ENCODE data around the gene FKBP2.

Gene FKBP2

DNA sequence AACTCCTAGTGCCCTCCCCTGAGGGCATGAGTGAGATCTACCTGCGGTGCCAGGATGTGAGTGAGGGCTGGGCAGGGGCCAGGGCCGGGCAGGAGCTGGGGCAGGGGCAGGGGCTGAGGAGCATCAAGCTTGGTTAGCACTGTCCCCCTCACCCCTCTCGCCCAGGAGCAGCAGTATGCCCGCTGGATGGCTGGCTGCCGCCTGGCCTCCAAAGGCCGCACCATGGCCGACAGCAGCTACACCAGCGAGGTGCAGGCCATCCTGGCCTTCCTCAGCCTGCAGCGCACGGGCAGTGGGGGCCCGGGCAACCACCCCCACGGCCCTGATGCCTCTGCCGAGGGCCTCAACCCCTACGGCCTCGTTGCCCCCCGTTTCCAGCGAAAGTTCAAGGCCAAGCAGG is 20.6 kb upstream of the FKBP2 start:
- Histone ChIP-seq H3K36me3 (ENCODE audit: control insufficient read depth, insufficient read depth, low read length, severe bottlenecking) (no peaks in the 10 kb centered on the region), H3K9me3 (ENCODE audit: control insufficient read depth, low read length) (no peaks in the 10 kb centered on the region), H3K4me1 (ENCODE audit: control insufficient read depth, insufficient read depth, low read length) (peaks cover 4% of the 10 kb centered on the region), H3K27me3 (replicated peaks; ENCODE audit: control insufficient read depth, insufficient read depth, low read length) (no peaks in the 10 kb centered on the region), H3K9ac (ENCODE audit: low read length) (no peak overlapping the region), H3K4me3 (ENCODE audit: low read length) (no peak overlapping the region)
- DNase-seq (ENCODE audit: low read depth) = no peak

DNA sequence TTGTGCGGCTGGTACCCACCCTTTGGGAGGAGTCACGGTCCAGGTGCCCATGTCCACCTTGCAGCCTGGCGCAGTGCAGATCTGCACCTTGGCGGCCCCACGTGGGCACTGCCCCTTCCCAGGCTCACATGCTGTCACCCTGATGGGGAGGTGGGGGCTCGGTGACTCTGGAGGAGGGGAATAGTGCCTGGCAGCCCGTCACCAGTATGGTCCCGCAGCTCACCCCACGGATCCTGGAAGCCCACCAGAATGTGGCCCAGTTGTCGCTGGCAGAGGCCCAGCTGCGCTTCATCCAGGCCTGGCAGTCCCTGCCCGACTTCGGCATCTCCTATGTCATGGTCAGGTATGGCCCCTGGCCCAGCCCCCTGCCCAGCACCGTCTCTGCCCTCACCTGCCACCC is 20.1 kb upstream of the FKBP2 start:
- no peaks in the 10 kb centered on the region for H3K36me3 ChIP-seq (ENCODE audit: control insufficient read depth, insufficient read depth, low read length, severe bottlenecking)
- H3K4me1 ChIP-seq (ENCODE audit: control insufficient read depth, insufficient read depth, low read length) = peaks cover 4% of the 10 kb centered on the region
- DNase-seq (ENCODE audit: low read depth) = no peak
- no peaks in the 10 kb centered on the region for H3K27me3 ChIP-seq (replicated peaks; ENCODE audit: control insufficient read depth, insufficient read depth, low read length)
- no peak overlapping the region for H3K9ac ChIP-seq (ENCODE audit: low read length)
- no peaks in the 10 kb centered on the region for H3K9me3 ChIP-seq (ENCODE audit: control insufficient read depth, low read length)
- H3K4me3 ChIP-seq (ENCODE audit: low read length) = no peak overlapping the region

DNA sequence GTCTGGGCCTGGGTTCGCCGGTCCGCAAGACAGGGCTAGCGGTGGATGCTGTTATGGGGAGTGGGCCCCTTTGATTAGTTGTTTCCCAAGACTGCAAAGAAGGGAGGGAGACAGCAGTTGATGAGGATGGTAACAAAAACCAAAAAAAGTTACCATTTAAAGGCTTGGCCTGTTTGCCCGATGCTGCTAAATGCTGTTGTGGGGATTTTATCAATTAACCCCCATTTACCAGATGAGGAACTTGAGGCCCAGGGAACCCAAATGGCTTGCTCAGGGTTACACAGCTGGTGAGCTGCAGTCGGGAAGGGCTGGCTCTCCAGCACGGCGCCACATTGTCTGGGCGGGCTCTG is 18.3 kb upstream of the FKBP2 start:
- no peaks in the 10 kb centered on the region for H3K36me3 ChIP-seq (ENCODE audit: control insufficient read depth, insufficient read depth, low read length, severe bottlenecking)
- H3K27me3 ChIP-seq (replicated peaks; ENCODE audit: control insufficient read depth, insufficient read depth, low read length) = no peaks in the 10 kb centered on the region
- no peaks in the 10 kb centered on the region for H3K9me3 ChIP-seq (ENCODE audit: control insufficient read depth, low read length)
- H3K4me1 ChIP-seq (ENCODE audit: control insufficient read depth, insufficient read depth, low read length) = peaks cover 14% of the 10 kb centered on the region
- no peak overlapping the region for H3K9ac ChIP-seq (ENCODE audit: low read length)
- DNase-seq (ENCODE audit: low read depth) = no peak
- H3K4me3 ChIP-seq (ENCODE audit: low read length) = no peak overlapping the region

DNA sequence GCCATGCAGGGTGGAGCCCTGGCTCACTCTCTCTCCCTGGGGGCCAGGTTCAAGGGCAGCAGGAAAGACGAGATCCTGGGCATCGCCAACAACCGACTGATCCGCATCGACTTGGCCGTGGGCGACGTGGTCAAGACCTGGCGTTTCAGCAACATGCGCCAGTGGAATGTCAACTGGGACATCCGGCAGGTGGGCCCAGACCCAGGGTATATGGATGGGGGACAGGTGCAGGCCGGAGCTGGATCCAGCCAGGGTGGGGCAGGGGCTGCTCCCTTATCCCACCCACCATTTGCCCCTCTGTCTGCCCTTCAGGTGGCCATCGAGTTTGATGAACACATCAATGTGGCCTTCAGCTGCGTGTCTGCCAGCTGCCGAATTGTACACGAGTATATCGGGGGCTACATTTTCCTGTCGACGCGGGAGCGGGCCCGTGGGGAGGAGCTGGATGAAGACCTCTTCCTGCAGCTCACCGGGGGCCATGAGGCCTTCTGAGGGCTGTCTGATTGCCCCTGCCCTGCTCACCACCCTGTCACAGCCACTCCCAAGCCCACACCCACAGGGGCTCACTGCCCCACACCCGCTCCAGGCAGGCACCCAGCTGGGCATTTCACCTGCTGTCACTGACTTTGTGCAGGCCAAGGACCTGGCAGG is 17.8 kb upstream of the FKBP2 start:
- Histone ChIP-seq H3K4me1 (ENCODE audit: control insufficient read depth, insufficient read depth, low read length) (peaks cover 15% of the 10 kb centered on the region), H3K4me3 (ENCODE audit: low read length) (no peak overlapping the region), H3K9ac (ENCODE audit: low read length) (no peak overlapping the region), H3K36me3 (ENCODE audit: control insufficient read depth, insufficient read depth, low read length, severe bottlenecking) (no peaks in the 10 kb centered on the region), H3K9me3 (ENCODE audit: control insufficient read depth, low read length) (no peaks in the 10 kb centered on the region), H3K27me3 (replicated peaks; ENCODE audit: control insufficient read depth, insufficient read depth, low read length) (no peaks in the 10 kb centered on the region)
- DNase-seq (ENCODE audit: low read depth) = no peak

DNA sequence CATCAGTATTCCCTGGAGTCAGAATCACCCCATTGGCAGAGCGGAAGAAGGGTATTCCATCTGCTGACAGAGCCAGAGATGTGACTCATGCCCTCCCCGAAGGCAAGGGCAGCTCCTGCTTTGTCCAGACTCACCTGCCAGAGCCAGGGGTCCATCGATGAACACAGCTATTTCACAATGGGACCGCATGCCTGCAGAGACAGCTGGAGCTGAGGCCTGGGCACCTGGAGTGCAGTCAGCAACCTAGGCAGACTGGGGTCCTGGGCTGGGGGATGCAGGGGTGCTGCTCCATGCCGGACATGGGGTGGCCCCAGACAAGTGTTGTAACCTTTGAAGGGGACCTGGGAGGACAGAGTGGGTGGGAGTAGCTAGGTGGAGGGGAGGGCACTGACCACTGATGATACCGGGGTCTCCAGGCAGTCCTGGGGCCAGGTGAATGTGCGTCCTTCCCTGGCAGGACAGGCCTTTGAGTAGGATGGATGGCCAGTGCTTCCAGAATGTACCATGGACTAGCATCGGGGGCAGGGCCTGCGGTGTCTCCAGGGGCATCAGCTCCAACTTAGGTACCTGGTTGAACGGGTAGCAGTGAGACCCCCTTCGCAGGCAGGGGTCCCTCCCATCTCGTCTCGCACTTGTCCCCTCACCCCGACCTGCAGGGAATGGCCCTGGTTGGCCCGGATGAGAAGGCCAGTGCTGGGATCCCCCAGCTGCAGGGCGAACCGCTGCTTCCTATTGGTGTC is 16.6 kb upstream of the FKBP2 start:
- DNase-seq (ENCODE audit: low read depth) = no peak
- Histone ChIP-seq H3K9ac (ENCODE audit: low read length) (peak overlapping the region; percentile 97), H3K4me3 (ENCODE audit: low read length) (no peak overlapping the region)

DNA sequence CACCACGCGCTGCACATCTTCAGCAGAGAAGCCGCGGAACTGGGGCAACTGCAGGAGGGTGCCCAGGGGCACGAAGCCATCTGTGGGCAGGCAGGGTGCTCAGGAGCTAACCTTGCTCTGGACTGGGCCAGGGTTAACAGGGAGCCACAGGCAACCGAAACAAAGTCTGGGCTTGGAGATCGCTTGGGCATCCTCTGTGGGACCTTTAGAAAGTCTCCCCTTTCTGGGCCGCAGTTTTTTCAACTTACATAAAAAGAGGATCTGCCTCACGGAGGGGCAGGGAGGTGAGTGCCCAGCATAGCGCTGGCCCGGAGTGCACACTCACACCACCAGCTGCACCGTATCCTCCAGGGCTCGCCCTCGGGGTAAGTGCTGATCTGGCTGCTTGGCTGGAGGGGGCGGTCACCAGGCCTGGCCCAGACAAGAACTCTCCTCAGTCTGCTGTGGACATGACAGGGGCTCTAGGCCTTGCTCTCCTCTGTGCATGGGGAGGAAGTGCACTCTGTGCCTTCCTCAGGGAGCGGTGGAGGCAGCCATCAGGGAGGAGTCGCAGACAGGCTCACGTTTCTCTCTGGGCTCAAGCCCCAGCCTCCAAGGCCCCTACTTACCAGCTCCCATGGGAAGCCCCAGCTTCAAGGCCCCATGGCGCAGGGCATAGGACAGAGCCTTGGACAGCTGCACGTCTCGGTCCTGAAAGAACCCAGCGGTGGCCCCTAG is 15.8 kb upstream of the FKBP2 start:
- peak overlapping the region; percentile 98 for H3K4me3 ChIP-seq (ENCODE audit: low read length)
- no peaks in the 10 kb centered on the region for H3K27me3 ChIP-seq (replicated peaks; ENCODE audit: control insufficient read depth, insufficient read depth, low read length)

More for the DNA sequence above, 16.6 kb upstream of the FKBP2 start:
- Histone ChIP-seq H3K9me3 (ENCODE audit: control insufficient read depth, low read length) (no peaks in the 10 kb centered on the region), H3K27me3 (replicated peaks; ENCODE audit: control insufficient read depth, insufficient read depth, low read length) (no peaks in the 10 kb centered on the region), H3K36me3 (ENCODE audit: control insufficient read depth, insufficient read depth, low read length, severe bottlenecking) (no peaks in the 10 kb centered on the region), H3K4me1 (ENCODE audit: control insufficient read depth, insufficient read depth, low read length) (peaks cover 15% of the 10 kb centered on the region)

DNA sequence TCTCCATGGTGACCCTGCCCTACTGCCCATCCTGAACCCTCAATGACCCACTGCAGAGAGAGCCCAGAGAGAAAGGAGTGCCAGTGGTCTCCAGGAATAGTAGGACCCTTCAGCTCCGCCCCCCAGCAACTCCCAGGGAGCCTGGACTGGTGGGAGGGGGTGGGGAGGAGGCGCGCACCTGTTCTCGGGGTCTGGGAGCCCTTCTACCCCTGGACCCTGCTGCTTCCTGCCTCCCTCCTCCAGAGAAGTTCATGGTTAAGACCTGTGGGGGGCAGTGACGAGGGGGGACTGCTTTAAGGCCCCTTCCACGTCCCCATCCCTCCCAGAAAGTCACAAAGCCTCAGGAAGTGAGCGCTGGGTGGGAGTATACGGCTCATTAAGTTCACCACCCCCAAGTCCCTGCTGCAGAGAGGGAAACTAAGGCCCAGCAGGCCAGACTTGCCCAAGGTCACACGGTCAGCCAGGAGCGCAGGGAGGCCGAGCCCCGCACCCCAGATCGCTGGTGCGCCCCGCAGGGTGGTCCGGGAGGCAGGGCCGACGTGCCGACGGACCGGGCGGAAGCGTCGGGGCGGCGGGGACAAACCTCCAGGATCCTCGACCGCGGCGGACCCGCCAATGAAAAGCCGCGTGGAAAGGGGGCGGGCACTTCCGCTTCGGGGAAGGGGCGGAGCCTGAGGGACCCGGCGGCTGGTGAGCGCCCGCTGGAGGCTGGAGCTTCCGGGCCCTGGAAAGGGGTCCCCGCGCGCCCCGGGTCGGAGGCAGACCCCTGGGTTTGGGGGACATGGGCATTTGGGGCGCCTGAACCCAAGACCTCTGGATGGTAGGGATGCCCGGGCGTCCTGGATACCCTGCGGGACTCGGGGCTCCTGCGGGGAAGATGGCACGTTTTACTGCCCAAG is 15.0 kb upstream of the FKBP2 start, which contains the start of the genes NUDT22 and TRPT1:
NUDT22 (plus strand) TSS at position 667 of the 899 bp plus-strand sequence. CDS start 379 bp downstream, outside the sequence.
TRPT1 (minus strand) TSS at position 579 of the 899 bp plus-strand sequence; CDS start at position 253, 326 bp downstream.
- peaks cover 22% of the 10 kb centered on the region for H3K4me1 ChIP-seq (ENCODE audit: control insufficient read depth, insufficient read depth, low read length)
- DNase-seq (ENCODE audit: low read depth) = peak; percentile 95
- H3K4me3 ChIP-seq (ENCODE audit: low read length) = peak within 1 kb of the TSS; percentile 98
- no peaks in the 10 kb centered on the region for H3K36me3 ChIP-seq (ENCODE audit: control insufficient read depth, insufficient read depth, low read length, severe bottlenecking)
- H3K27me3 ChIP-seq (replicated peaks; ENCODE audit: control insufficient read depth, insufficient read depth, low read length) = no peaks in the 10 kb centered on the region
- no peaks in the 10 kb centered on the region for H3K9me3 ChIP-seq (ENCODE audit: control insufficient read depth, low read length)
- peak within 1 kb of the TSS; percentile 97 for H3K9ac ChIP-seq (ENCODE audit: low read length)

More for the DNA sequence above, 15.8 kb upstream of the FKBP2 start:
- no peaks in the 10 kb centered on the region for H3K9me3 ChIP-seq (ENCODE audit: control insufficient read depth, low read length)
- peak overlapping the region; percentile 97 for H3K9ac ChIP-seq (ENCODE audit: low read length)
- H3K4me1 ChIP-seq (ENCODE audit: control insufficient read depth, insufficient read depth, low read length) = peaks cover 21% of the 10 kb centered on the region
- DNase-seq (ENCODE audit: low read depth) = peak; percentile 22
- no peaks in the 10 kb centered on the region for H3K36me3 ChIP-seq (ENCODE audit: control insufficient read depth, insufficient read depth, low read length, severe bottlenecking)

DNA sequence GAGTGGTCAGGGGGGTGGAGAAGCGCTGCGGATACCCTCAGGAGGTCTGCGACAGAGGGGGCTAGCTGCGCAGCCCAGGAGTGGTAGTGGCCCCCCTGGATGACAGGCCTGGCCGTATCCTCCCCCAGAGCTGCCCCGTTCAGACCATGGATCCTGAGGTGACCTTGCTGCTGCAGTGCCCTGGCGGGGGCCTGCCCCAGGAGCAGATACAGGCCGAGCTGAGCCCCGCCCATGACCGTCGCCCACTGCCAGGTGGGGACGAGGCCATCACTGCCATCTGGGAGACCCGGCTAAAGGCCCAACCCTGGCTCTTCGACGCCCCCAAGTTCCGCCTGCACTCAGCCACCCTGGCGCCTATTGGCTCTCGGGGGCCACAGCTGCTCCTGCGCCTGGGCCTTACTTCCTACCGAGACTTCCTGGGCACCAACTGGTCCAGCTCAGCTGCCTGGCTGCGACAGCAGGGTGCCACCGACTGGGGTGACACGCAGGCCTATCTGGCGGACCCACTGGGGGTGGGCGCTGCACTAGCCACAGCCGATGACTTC is 14.3 kb upstream of the FKBP2 start:
- Histone ChIP-seq H3K9me3 (ENCODE audit: control insufficient read depth, low read length) (no peaks in the 10 kb centered on the region), H3K4me3 (ENCODE audit: low read length) (peak overlapping the region; percentile 98), H3K9ac (ENCODE audit: low read length) (peak overlapping the region; percentile 97), H3K27me3 (replicated peaks; ENCODE audit: control insufficient read depth, insufficient read depth, low read length) (no peaks in the 10 kb centered on the region), H3K4me1 (ENCODE audit: control insufficient read depth, insufficient read depth, low read length) (peaks cover 24% of the 10 kb centered on the region), H3K36me3 (ENCODE audit: control insufficient read depth, insufficient read depth, low read length, severe bottlenecking) (no peaks in the 10 kb centered on the region)
- DNase-seq (ENCODE audit: low read depth) = no peak

DNA sequence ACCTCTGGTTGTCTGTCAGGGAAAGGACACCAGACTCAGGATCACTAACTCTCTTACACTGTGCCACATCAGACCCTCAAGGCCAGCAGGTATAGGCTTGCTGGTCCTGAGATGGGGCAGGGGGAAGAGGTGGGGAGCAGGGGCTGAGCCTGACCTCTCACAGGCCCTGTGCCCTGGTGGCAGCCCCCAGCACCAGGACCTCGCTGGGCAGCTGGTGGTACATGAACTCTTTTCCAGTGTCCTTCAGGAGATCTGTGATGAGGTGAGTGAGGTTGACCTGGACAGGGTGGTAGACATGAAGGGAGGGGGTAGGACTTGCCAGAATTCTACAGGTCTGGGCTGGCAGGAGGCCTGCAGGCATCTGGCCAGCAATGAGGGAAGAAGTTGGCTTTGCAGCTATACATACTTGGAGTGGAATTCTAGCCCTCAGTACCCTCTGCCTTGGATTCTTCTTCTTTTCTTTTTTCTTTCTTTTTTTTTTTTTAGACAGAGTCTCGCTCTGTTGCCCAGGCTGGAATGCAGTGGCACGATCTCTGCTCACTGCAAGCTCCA is 13.4 kb upstream of the FKBP2 start:
- Histone ChIP-seq H3K9me3 (ENCODE audit: control insufficient read depth, low read length) (no peaks in the 10 kb centered on the region), H3K36me3 (ENCODE audit: control insufficient read depth, insufficient read depth, low read length, severe bottlenecking) (no peaks in the 10 kb centered on the region), H3K27me3 (replicated peaks; ENCODE audit: control insufficient read depth, insufficient read depth, low read length) (no peaks in the 10 kb centered on the region), H3K4me3 (ENCODE audit: low read length) (peak overlapping the region; percentile 98), H3K4me1 (ENCODE audit: control insufficient read depth, insufficient read depth, low read length) (peaks cover 24% of the 10 kb centered on the region), H3K9ac (ENCODE audit: low read length) (peak overlapping the region; percentile 97)
- DNase-seq (ENCODE audit: low read depth) = no peak

DNA sequence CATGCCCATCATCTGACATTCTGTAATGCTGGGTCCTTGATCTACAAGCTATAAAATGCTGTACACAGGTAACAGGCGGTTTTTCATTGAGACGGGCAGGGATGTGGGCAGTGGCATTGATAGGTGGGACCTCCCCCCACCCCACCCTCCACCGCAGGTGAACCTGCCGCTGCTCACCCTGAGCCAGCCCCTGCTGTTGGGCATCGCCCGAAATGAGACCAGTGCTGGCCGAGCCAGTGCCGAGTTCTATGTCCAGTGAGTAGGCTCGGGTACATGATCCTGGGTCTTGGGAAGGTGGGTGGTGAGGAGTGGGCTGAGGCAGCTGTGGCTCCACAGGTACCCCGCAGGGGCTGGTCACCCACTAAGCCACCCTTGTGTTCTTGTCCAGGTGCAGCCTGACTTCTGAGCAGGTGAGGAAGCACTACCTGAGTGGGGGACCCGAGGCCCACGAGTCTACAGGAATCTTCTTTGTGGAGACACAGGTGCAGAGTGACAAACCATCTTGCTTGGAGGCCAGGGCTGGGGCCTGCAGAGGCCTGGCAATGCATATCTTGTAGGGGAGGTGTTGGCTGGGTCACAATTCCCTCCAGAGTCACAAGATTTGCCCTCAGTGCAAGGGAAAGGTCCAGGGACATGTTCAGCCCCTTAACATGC is 11.7 kb upstream of the FKBP2 start:
- Histone ChIP-seq H3K9ac (ENCODE audit: low read length) (peak overlapping the region; percentile 90), H3K4me1 (ENCODE audit: control insufficient read depth, insufficient read depth, low read length) (peaks cover 31% of the 10 kb centered on the region), H3K36me3 (ENCODE audit: control insufficient read depth, insufficient read depth, low read length, severe bottlenecking) (no peaks in the 10 kb centered on the region), H3K27me3 (replicated peaks; ENCODE audit: control insufficient read depth, insufficient read depth, low read length) (no peaks in the 10 kb centered on the region), H3K4me3 (ENCODE audit: low read length) (peak overlapping the region; percentile 86), H3K9me3 (ENCODE audit: control insufficient read depth, low read length) (no peaks in the 10 kb centered on the region)
- DNase-seq (ENCODE audit: low read depth) = no peak

Data from adipocyte (in vitro differentiated cells).